HG03565 (cell line): Measurements from ENCODE around the gene PGBD2.
A peak's percentile ranks its signal among the peaks of the same experiment; 100 is the strongest.
"Not testable (repeated sequence)": the region's sequence is repeated elsewhere in the genome, so short reads cannot be mapped to it uniquely, and the experiment has no call there.

ENCODE experiments used
- ATAC-seq: cut with Tn5 transposase; IDR thresholded peaks from one replicate; pipeline ENCODE4 v1.9.1; 2021; ENCODE audit warnings: mild to moderate bottlenecking, moderate library complexity; ENCODE audit not compliant: unreplicated experiment

PGBD2 gene

GRCh38 chr1:248924696-248925532 lies 18.9 kb downstream of the PGBD2 start:
- ATAC-seq, result peak; percentile 71

DNA sequence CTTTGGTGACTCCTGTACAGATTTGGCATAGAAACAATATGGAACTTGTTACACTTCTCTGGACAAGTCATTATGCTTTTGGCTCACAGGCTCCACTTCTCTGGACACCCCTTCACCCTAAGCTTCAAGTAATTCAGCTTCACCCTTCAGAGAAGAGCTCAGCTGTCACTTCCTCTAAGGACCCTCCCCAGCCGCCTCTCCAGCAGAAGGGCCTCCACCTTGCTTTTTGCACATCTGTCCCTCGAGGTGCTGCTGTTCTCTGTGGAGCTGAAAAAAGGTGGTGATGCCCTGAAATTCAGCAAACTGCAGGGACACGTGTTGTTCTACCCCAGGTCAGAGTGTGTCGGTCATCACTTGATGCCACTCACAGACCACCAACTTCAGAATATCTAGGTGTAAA lies 19.8 kb downstream of the PGBD2 start:
- not testable (repeated sequence) for ATAC-seq

GRCh38 chr1:248926401-248927182 lies 20.6 kb downstream of the PGBD2 start:
- no peak for ATAC-seq

- ATAC-seq, result not testable (repeated sequence)
Measured at GRCh38 chr1:248927283-248927682, 21.2 kb downstream of the PGBD2 start.

- not testable (repeated sequence) for ATAC-seq
Measured at GRCh38 chr1:248928122-248928521, 22.1 kb downstream of the PGBD2 start.

DNA sequence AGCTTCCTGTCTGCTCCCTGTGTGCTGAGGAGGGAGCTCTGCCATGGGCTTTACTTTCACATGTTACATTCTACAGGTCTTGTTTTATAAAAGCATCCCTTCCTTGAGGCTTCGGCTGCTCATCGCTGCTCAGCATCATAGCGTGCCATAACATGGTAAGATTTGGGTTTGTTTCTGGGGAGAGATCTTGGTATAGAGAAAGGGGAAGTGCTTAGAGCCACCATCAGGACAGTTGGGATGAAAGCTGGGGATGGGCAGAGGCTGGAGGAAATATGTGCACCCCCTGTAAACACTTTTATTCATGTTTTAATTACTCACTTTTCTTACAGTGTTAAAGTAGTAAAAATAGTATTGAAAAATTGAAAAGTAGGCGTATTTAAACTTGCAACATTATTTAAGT lies 24.0 kb downstream of the PGBD2 start:
- ATAC-seq, result not testable (repeated sequence)

GRCh38 chr1:248938173-248938809 lies 32.3 kb downstream of the PGBD2 start:
- not testable (repeated sequence) for ATAC-seq

DNA sequence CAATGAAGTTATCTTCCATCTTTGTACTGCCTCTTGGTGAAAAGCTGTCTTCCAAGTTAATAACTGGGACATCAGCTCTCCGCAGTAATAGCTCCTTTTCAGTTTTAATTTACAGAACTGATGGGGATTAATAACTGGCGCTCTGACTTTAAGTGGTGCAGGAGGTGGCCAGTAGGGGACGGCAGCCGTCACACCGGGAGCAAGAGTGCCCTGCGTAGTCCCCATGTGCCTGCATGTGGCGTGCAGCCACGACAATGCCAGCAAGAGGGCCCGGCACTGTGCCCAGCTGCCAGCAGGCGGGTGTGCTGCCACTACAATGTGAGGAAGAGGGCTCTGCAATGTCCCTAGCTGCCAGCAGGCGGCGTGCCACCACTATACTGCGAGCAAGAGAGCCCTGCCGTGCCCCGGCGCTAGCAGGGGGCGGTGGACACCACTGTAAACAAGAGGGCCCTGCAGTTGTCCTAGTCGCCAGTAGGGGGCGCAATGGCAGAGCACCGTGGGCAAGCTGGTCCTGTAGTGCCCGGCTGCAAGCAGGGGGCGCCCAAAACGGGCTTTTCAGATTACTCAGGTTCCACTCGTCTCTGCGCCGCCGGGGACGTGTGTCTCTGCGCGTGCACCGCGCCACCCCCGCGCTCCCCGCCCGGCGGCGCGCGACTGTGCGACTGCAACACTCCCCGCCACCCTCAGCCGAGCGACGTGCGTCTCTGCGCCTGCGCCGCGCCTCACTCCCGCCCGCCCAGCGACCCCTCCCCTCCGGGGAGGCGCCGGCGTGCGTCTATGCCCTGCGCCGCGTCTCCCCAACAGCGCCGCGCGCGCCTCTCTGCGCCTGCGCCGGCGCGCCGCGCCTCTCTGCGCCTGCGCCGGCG lies 38.3 kb downstream of the PGBD2 start:
- not testable (repeated sequence) for ATAC-seq

DNA sequence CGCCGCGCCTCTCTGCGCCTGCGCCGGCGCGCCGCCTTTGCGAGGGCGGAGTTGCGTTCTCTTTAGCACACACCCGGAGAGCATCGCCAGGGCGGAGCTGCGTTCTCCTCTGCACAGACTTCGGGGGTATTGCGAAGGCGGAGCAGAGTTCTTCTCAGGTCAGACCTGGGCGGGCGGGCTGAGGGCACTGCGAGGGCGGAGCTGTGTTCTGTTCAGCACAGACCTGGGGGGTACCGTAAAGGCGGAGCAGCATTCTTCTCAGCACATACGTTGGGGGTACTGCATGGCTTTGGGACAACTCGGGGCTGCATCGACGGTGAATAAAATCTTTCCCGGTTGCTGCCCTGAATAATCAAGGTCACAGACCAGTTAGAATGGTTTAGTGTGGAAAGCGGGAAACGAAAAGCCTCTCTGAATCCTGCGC lies 39.0 kb downstream of the PGBD2 start:
- not testable (repeated sequence) for ATAC-seq

- not testable (repeated sequence) for ATAC-seq
Measured at GRCh38 chr1:248945453-248945852, 39.4 kb downstream of the PGBD2 start.

DNA sequence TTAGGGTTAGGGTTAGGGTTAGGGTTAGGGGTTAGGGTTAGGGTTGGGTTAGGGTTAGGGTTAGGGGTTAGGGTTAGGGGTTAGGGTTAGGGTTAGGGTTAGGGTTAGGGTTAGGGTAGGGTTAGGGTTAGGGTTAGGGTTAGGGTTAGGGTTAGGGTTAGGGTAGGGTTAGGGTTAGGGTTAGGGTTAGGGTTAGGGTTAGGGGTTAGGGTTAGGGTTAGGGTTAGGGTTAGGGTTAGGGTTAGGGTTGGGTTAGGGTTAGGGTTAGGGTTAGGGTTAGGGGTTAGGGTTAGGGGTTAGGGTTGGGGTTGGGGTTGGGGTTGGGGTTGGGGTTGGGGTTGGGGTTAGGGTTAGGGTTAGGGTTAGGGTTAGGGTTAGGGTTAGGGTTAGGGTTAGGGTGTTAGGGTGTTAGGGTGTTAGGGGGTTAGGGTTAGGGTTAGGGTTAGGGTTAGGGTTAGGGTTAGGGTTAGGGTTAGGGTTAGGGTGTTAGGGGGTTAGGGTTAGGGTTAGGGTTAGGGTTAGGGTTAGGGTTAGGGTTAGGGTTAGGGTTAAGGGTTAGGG lies 39.9 kb downstream of the PGBD2 start:
- ATAC-seq, result not testable (repeated sequence)
